Activated T-helper 1 cell treated with anti-CD3 and anti-CD28 coated beads, Interleukin-2, amount 50 U/mL, for 16 hours (primary cell): Measurements from ENCODE around the gene PNLIPRP1.

Source experiments
- DNase-seq, 2 donors: peaks; one replicate each; pipeline ENCODE4 v3.0.0-alpha.2; 2020; ENCODE audit warnings: low read depth in 1 of 2, low spot score in 1 of 2

Gene PNLIPRP1

GRCh38 chr10:116630020-116630419 is 39.3 kb downstream of the PNLIPRP1 start:
- no peak for DNase-seq

GRCh38 chr10:116631871-116632295 is 41.1 kb downstream of the PNLIPRP1 start:
- no peak for DNase-seq

GRCh38 chr10:116632596-116633215 is 41.9 kb downstream of the PNLIPRP1 start:
- no peak for DNase-seq

GRCh38 chr10:116633216-116633600 is 42.4 kb downstream of the PNLIPRP1 start:
- DNase-seq = no peak

GRCh38 chr10:116634126-116634975 is 43.6 kb downstream of the PNLIPRP1 start:
- no peak for DNase-seq

- DNase-seq = no peak
Observed at GRCh38 chr10:116636385-116636784, 45.6 kb downstream of the PNLIPRP1 start.

- DNase-seq = no peak
Observed at GRCh38 chr10:116636976-116637375, 46.2 kb downstream of the PNLIPRP1 start.

- DNase-seq = no peak
Observed at GRCh38 chr10:116637830-116638229, 47.1 kb downstream of the PNLIPRP1 start.

GRCh38 chr10:116646502-116646901 is 55.7 kb downstream of the PNLIPRP1 start:
- no peak for DNase-seq

GRCh38 chr10:116648903-116649302 is 58.1 kb downstream of the PNLIPRP1 start:
- no peak for DNase-seq

- no peak for DNase-seq
Observed at GRCh38 chr10:116653885-116654284, 63.1 kb downstream of the PNLIPRP1 start.

- no peak for DNase-seq
Observed at GRCh38 chr10:116654816-116655215, 64.1 kb downstream of the PNLIPRP1 start.

- DNase-seq = no peak
Observed at GRCh38 chr10:116655568-116655967, 64.8 kb downstream of the PNLIPRP1 start.

- no peak for DNase-seq
Observed at GRCh38 chr10:116656044-116656443, 65.3 kb downstream of the PNLIPRP1 start.

- no peak for DNase-seq
Observed at GRCh38 chr10:116657863-116658551, 67.2 kb downstream of the PNLIPRP1 start.
